ENCODE measurements around the gene TNF. TPM values are rescaled to one million over a fixed set of nuclear protein-coding genes. Genes with fewer than 3 reads are reported as not detected.

TNF gene
- total RNA-seq (2021; ENCODE audit: unreplicated experiment) (0.64 TPM), Bru-seq, nascent RNA (percentile 39 among the genes with signal in this experiment), BruChase-seq, experiment 1, labeled RNA remaining after a 2-hour chase (percentile 25 among the genes with signal in this experiment), BruChase-seq, experiment 2, labeled RNA remaining after a 6-hour chase (percentile 36 among the genes with signal in this experiment)
- 0.27 TPM for polyA plus RNA-seq (2012; ENCODE audit: insufficient read length)
- long read RNA-seq: 0 reads

DNA sequence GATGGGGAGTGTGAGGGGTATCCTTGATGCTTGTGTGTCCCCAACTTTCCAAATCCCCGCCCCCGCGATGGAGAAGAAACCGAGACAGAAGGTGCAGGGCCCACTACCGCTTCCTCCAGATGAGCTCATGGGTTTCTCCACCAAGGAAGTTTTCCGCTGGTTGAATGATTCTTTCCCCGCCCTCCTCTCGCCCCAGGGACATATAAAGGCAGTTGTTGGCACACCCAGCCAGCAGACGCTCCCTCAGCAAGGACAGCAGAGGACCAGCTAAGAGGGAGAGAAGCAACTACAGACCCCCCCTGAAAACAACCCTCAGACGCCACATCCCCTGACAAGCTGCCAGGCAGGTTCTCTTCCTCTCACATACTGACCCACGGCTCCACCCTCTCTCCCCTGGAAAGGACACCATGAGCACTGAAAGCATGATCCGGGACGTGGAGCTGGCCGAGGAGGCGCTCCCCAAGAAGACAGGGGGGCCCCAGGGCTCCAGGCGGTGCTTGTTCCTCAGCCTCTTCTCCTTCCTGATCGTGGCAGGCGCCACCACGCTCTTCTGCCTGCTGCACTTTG, at the start of gene TNF:
TNF (plus strand) TSS at position 231 of the 567 bp plus-strand sequence; CDS start at position 408, 177 bp downstream.
- no peaks in the 10 kb centered on the region for H3K9me3 ChIP-seq (ENCODE audit: control insufficient read depth, insufficient read depth, low read depth, low read length)
- in situ Hi-C loops (cut with HindIII; ENCODE audit: low pct_unique_long_range_greater_than_20kb, low sequenced_read_pairs): no loop called here
- no peaks in the 10 kb centered on the region for H3K36me3 ChIP-seq (ENCODE audit: control insufficient read depth, insufficient read depth, low read length)
- ChIA-PET CTCF (interaction anchor here (2.6 kb wide), 1 partner anchor 23 kb away, joined by 11 read pairs; no protein-coding TSS in a partner anchor), POLR2A (no interaction called here)
- DNase-seq (ENCODE audit: low read depth, low spot score) (no peak), ATAC-seq (no peak)
- no TSS peak for BruUV-seq (replicated peaks)
- H3K4me1 ChIP-seq (ENCODE audit: control insufficient read depth, insufficient read depth, low read length): peaks cover 19% of the 10 kb centered on the region
- TF ChIP-seq, protein P1, sequence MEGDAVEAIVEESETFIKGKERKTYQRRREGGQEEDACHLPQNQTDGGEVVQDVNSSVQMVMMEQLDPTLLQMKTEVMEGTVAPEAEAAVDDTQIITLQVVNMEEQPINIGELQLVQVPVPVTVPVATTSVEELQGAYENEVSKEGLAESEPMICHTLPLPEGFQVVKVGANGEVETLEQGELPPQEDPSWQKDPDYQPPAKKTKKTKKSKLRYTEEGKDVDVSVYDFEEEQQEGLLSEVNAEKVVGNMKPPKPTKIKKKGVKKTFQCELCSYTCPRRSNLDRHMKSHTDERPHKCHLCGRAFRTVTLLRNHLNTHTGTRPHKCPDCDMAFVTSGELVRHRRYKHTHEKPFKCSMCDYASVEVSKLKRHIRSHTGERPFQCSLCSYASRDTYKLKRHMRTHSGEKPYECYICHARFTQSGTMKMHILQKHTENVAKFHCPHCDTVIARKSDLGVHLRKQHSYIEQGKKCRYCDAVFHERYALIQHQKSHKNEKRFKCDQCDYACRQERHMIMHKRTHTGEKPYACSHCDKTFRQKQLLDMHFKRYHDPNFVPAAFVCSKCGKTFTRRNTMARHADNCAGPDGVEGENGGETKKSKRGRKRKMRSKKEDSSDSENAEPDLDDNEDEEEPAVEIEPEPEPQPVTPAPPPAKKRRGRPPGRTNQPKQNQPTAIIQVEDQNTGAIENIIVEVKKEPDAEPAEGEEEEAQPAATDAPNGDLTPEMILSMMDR (IDR thresholded peaks at IDR 0.05): no peak
- TF ChIP-seq POLR2AphosphoS5 (IDR thresholded peaks at IDR 0.05; ENCODE audit: low read depth, low read length): no peak
- no peak for TF ChIP-seq TCF7L2 (IDR thresholded peaks at IDR 0.05; ENCODE audit: low read depth, low read length)
- intact Hi-C loops (cut with micrococcal nuclease; ENCODE audit: unreplicated experiment): no loop called here
- H3K4me3 ChIP-seq (ENCODE audit: low read depth in 2 of 2, low read length in 2 of 2): no peak within 1 kb of the TSS
- no peaks in the 10 kb centered on the region for H3K27me3 ChIP-seq (ENCODE audit: control insufficient read depth, insufficient read depth, low read length)
- H3K27ac ChIP-seq (ENCODE audit: low read length): 0 out of 2 replicates have a peak within 1 kb of the TSS, but pooled peaks have one; percentile 21

DNA sequence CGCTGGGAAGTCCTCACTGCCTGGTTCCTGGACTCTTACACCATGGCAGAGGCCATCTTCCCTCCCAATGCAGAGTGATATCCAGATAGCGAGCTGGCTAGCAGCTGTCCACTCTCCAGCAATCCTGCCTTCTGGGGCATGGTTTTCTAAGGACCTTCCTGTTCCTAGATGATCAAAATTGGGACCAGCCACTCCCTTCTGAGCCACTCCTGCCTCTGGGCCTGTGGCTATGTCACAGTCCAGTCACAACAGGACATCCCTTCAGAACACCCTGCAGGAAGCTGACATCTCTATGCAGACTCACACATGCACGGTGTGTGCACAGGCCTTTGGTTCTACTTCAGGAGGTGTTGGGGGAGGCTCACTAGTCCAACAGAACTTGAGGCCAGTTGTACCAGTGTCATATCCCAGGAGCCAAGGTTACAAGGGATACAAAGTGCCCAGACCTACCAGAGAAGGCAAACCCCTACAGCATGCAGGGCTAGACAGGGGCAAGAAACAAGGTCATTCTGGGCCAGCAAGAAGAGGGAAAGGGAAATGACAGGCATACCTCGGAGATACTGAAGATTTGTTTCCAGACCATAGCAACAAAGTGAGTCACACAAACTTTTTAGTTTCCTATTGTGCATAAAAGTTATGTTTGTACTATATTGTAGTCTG, 49.3 kb upstream of the TNF start:
- DNase-seq (ENCODE audit: low read depth, low spot score) (no peak), ATAC-seq (no peak)
- BruUV-seq (replicated peaks): no TSS peak
- Histone ChIP-seq H3K4me3 (ENCODE audit: low read depth in 2 of 2, low read length in 2 of 2) (no peak overlapping the region), H3K36me3 (ENCODE audit: control insufficient read depth, insufficient read depth, low read length) (peaks cover 5% of the 10 kb centered on the region; the same call in 1 of the 2 replicates), H3K27ac (ENCODE audit: low read length) (no peak overlapping the region), H3K4me1 (ENCODE audit: control insufficient read depth, insufficient read depth, low read length) (peaks cover 4% of the 10 kb centered on the region; the same call in 1 of the 2 replicates), H3K9me3 (ENCODE audit: control insufficient read depth, insufficient read depth, low read depth, low read length) (no peaks in the 10 kb centered on the region), H3K27me3 (ENCODE audit: control insufficient read depth, insufficient read depth, low read length) (no peaks in the 10 kb centered on the region)
- ChIA-PET CTCF (interaction anchor here (0.6 kb wide), 1 partner anchor 76 kb away, joined by 8 read pairs; no protein-coding TSS in a partner anchor), POLR2A (no interaction called here)
- in situ Hi-C loops (cut with HindIII; ENCODE audit: low pct_unique_long_range_greater_than_20kb, low sequenced_read_pairs) (no loop called here), intact Hi-C loops (cut with micrococcal nuclease; ENCODE audit: unreplicated experiment) (no loop called here)
- TF ChIP-seq TCF7L2 (IDR thresholded peaks at IDR 0.05; ENCODE audit: low read depth, low read length) (no peak), POLR2AphosphoS5 (IDR thresholded peaks at IDR 0.05; ENCODE audit: low read depth, low read length) (no peak), SIN3A (IDR thresholded peaks at IDR 0.05; ENCODE audit: borderline replicate concordance, insufficient read depth, low read depth, low read length) (no peak)
- TF ChIP-seq, protein P1 (IDR thresholded peaks at IDR 0.05): no peak
- TF ChIP-seq, protein P2, sequence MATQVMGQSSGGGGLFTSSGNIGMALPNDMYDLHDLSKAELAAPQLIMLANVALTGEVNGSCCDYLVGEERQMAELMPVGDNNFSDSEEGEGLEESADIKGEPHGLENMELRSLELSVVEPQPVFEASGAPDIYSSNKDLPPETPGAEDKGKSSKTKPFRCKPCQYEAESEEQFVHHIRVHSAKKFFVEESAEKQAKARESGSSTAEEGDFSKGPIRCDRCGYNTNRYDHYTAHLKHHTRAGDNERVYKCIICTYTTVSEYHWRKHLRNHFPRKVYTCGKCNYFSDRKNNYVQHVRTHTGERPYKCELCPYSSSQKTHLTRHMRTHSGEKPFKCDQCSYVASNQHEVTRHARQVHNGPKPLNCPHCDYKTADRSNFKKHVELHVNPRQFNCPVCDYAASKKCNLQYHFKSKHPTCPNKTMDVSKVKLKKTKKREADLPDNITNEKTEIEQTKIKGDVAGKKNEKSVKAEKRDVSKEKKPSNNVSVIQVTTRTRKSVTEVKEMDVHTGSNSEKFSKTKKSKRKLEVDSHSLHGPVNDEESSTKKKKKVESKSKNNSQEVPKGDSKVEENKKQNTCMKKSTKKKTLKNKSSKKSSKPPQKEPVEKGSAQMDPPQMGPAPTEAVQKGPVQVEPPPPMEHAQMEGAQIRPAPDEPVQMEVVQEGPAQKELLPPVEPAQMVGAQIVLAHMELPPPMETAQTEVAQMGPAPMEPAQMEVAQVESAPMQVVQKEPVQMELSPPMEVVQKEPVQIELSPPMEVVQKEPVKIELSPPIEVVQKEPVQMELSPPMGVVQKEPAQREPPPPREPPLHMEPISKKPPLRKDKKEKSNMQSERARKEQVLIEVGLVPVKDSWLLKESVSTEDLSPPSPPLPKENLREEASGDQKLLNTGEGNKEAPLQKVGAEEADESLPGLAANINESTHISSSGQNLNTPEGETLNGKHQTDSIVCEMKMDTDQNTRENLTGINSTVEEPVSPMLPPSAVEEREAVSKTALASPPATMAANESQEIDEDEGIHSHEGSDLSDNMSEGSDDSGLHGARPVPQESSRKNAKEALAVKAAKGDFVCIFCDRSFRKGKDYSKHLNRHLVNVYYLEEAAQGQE (IDR thresholded peaks at IDR 0.05; ENCODE audit: insufficient read depth in 1 of 2, low read depth in 2 of 2, low read length in 1 of 2): no peak

Measured in Panc1 (cell line).